Karpas-422 (cell line): ENCODE measurements around the gene ZNFX1. TPM values are rescaled to one million over a fixed set of nuclear protein-coding genes. Genes with fewer than 3 reads are reported as not detected.

Experiments used
- DNase-seq: peaks from one replicate; pipeline ENCODE4 v3.0.0-alpha.2; 2015
- H2AFZ ChIP-seq: fragments of 200-600 bp; sonication (generic); 2 replicates; pipeline ENCODE4 v1.6.1; 2014; ENCODE audit warnings: antibody characterized with exemption, low read length, mixed read lengths
- H3K27ac ChIP-seq: fragments of 200-600 bp; sonication (generic); 2 replicates; pipeline ENCODE4 v1.5.1; 2014; ENCODE audit warnings: mild to moderate bottlenecking, low read length, moderate library complexity
- H3K27me3 ChIP-seq: fragments of 200-600 bp; sonication (generic); 2 replicates; pipeline ENCODE4 v1.6.1; 2014; ENCODE audit warnings: low read length, mixed read lengths
- H3K36me3 ChIP-seq: fragments of 200-600 bp; sonication (generic); 2 replicates; pipeline ENCODE4 v1.6.1; 2014; ENCODE audit warnings: low read length, mixed read lengths; ENCODE audit not compliant: insufficient read depth
- H3K4me1 ChIP-seq: fragments of 200-600 bp; sonication (generic); 2 replicates; pipeline ENCODE4 v1.6.1; 2014; ENCODE audit warnings: mild to moderate bottlenecking, low read length, mixed read lengths
- H3K4me2 ChIP-seq: fragments of 200-600 bp; sonication (generic); 2 replicates; pipeline ENCODE4 v1.6.1; 2014; ENCODE audit warnings: low read length, low read depth, mild to moderate bottlenecking; ENCODE audit not compliant: poor library complexity, severe bottlenecking
- H3K4me3 ChIP-seq: fragments of 200-600 bp; sonication (generic); 2 replicates; pipeline ENCODE4 v1.5.1; 2014; ENCODE audit warnings: mild to moderate bottlenecking, antibody characterized with exemption, low read length, mixed read lengths
- H3K79me2 ChIP-seq: fragments of 200-600 bp; sonication (generic); 2 replicates; pipeline ENCODE4 v1.6.1; 2014; ENCODE audit warnings: mild to moderate bottlenecking, low read length, mixed read lengths
- H3K9ac ChIP-seq: fragments of 200-600 bp; sonication (generic); 2 replicates; pipeline ENCODE4 v1.6.0; 2014; ENCODE audit warnings: low read length
- H3K9me2 ChIP-seq: fragments of 200-600 bp; sonication (generic), shearing (Covaris generic); replicated peaks from 2 replicates; pipeline ENCODE4 v1.6.0; 2014; ENCODE audit warnings: mild to moderate bottlenecking, low read length, moderate library complexity; ENCODE audit not compliant: insufficient read depth
- H3K9me3 ChIP-seq: fragments of 300-700, 200-600 bp; sonication (generic); 2 replicates; pipeline ENCODE4 v1.6.1; 2014; ENCODE audit warnings: low read length, mixed read lengths
- H4K20me1 ChIP-seq: fragments of 200-600 bp; sonication (generic); 2 replicates; pipeline ENCODE4 v1.6.1; 2014; ENCODE audit warnings: mild to moderate bottlenecking, antibody characterized with exemption, low read length, low read depth; ENCODE audit not compliant: insufficient read depth
- total RNA-seq: library from RNA; depleted of rRNA; stranded (reverse); fragments of >200 nt; shearing (Covaris generic); gene quantifications from 2 replicates; pipeline ENCODE4 v1.2.3, GENCODE V29; 2014; ENCODE audit warnings: low replicate concordance

Gene ZNFX1
- total RNA-seq, 1 experiment from 2014 or later: 21.7 TPM

GRCh38 chr20:49259799-49260198, 18.1 kb downstream of the ZNFX1 start:
- H3K36me3 ChIP-seq: peaks cover 57% of the 10 kb centered on the region

GRCh38 chr20:49259284-49259683, 18.6 kb downstream of the ZNFX1 start:
- DNase-seq: no peak
- Histone ChIP-seq H3K79me2 (peaks cover 11% of the 10 kb centered on the region; the same call in 1 of the 2 replicates), H3K27me3 (no peaks in the 10 kb centered on the region), H4K20me1 (no peaks in the 10 kb centered on the region; the same call in 1 of the 2 replicates), H3K9me3 (no peaks in the 10 kb centered on the region), H3K27ac (no peak overlapping the region), H3K4me1 (no peaks in the 10 kb centered on the region), H3K4me2 (no peak overlapping the region), H3K36me3 (peaks cover 57% of the 10 kb centered on the region), H3K9me2 (no peaks in the 10 kb centered on the region), H3K9ac (no peak overlapping the region), H3K4me3 (no peak overlapping the region), H2AFZ (no peak overlapping the region)

More at GRCh38 chr20:49259799-49260198, 18.1 kb downstream of the ZNFX1 start:
- H3K9ac ChIP-seq: no peak overlapping the region
- H2AFZ ChIP-seq: no peak overlapping the region
- H4K20me1 ChIP-seq: no peaks in the 10 kb centered on the region; the same call in 1 of the 2 replicates
- H3K4me2 ChIP-seq: no peak overlapping the region
- no peak overlapping the region for H3K4me3 ChIP-seq
- H3K9me3 ChIP-seq: no peaks in the 10 kb centered on the region
- no peak overlapping the region for H3K27ac ChIP-seq
- H3K79me2 ChIP-seq: peaks cover 16% of the 10 kb centered on the region; the same call in 1 of the 2 replicates
- H3K9me2 ChIP-seq: no peaks in the 10 kb centered on the region
- H3K27me3 ChIP-seq: no peaks in the 10 kb centered on the region
- DNase-seq: no peak
- H3K4me1 ChIP-seq: no peaks in the 10 kb centered on the region

- Histone ChIP-seq H3K4me2 (no peak overlapping the region), H3K27ac (no peak overlapping the region), H4K20me1 (no peaks in the 10 kb centered on the region; the same call in 1 of the 2 replicates), H3K36me3 (peaks cover 55% of the 10 kb centered on the region), H3K4me3 (no peak overlapping the region), H3K27me3 (no peaks in the 10 kb centered on the region), H3K4me1 (no peaks in the 10 kb centered on the region), H3K79me2 (peaks cover 7% of the 10 kb centered on the region; the same call in 1 of the 2 replicates), H3K9me2 (no peaks in the 10 kb centered on the region), H2AFZ (no peak overlapping the region), H3K9me3 (no peaks in the 10 kb centered on the region), H3K9ac (no peak overlapping the region)
- DNase-seq: no peak
Observed at GRCh38 chr20:49256261-49256660, 21.6 kb downstream of the ZNFX1 start.

- H3K4me2 ChIP-seq: no peak overlapping the region
- no peaks in the 10 kb centered on the region for H3K79me2 ChIP-seq
- H3K4me3 ChIP-seq: no peak overlapping the region
- DNase-seq: no peak
- H4K20me1 ChIP-seq: no peaks in the 10 kb centered on the region
- peaks cover 42% of the 10 kb centered on the region for H3K36me3 ChIP-seq
- H3K27ac ChIP-seq: no peak overlapping the region
- H3K9ac ChIP-seq: no peak overlapping the region
- no peak overlapping the region for H2AFZ ChIP-seq
- H3K27me3 ChIP-seq: no peaks in the 10 kb centered on the region
- no peaks in the 10 kb centered on the region for H3K9me2 ChIP-seq
- H3K9me3 ChIP-seq: no peaks in the 10 kb centered on the region
- H3K4me1 ChIP-seq: no peaks in the 10 kb centered on the region
Observed at GRCh38 chr20:49252556-49253350, 25.1 kb downstream of the ZNFX1 start.

- H4K20me1 ChIP-seq: peaks cover 5% of the 10 kb centered on the region; the same call in 1 of the 2 replicates
- no peak overlapping the region for H2AFZ ChIP-seq
- no peaks in the 10 kb centered on the region for H3K27me3 ChIP-seq
Observed at GRCh38 chr20:49248879-49249665, 28.8 kb downstream of the ZNFX1 start.

GRCh38 chr20:49248301-49248700, 29.6 kb downstream of the ZNFX1 start:
- H2AFZ ChIP-seq: no peak overlapping the region
- no peak for DNase-seq
- H3K27ac ChIP-seq: no peak overlapping the region
- no peaks in the 10 kb centered on the region for H3K9me3 ChIP-seq
- no peaks in the 10 kb centered on the region for H3K79me2 ChIP-seq
- peaks cover 42% of the 10 kb centered on the region for H3K36me3 ChIP-seq
- H3K4me2 ChIP-seq: no peak overlapping the region
- H3K4me3 ChIP-seq: no peak overlapping the region
- H4K20me1 ChIP-seq: peaks cover 5% of the 10 kb centered on the region; the same call in 1 of the 2 replicates
- H3K9me2 ChIP-seq: no peaks in the 10 kb centered on the region
- H3K27me3 ChIP-seq: no peaks in the 10 kb centered on the region
- no peaks in the 10 kb centered on the region for H3K4me1 ChIP-seq
- H3K9ac ChIP-seq: no peak overlapping the region

More at GRCh38 chr20:49248879-49249665, 28.8 kb downstream of the ZNFX1 start:
- Histone ChIP-seq H3K4me3 (no peak overlapping the region), H3K4me2 (no peak overlapping the region), H3K27ac (no peak overlapping the region), H3K9me3 (no peaks in the 10 kb centered on the region), H3K36me3 (peaks cover 36% of the 10 kb centered on the region), H3K4me1 (no peaks in the 10 kb centered on the region), H3K79me2 (no peaks in the 10 kb centered on the region), H3K9me2 (no peaks in the 10 kb centered on the region), H3K9ac (no peak overlapping the region)
- DNase-seq: no peak

- Histone ChIP-seq H4K20me1 (peaks cover 5% of the 10 kb centered on the region; the same call in 1 of the 2 replicates), H3K27me3 (no peaks in the 10 kb centered on the region), H3K9me2 (no peaks in the 10 kb centered on the region), H3K4me3 (no peak overlapping the region), H3K27ac (no peak overlapping the region), H3K36me3 (peaks cover 37% of the 10 kb centered on the region), H3K79me2 (no peaks in the 10 kb centered on the region), H3K9me3 (no peaks in the 10 kb centered on the region), H3K9ac (no peak overlapping the region), H2AFZ (no peak overlapping the region), H3K4me2 (no peak overlapping the region), H3K4me1 (no peaks in the 10 kb centered on the region)
- DNase-seq: no peak
Observed at GRCh38 chr20:49247792-49248191, 30.1 kb downstream of the ZNFX1 start.

GRCh38 chr20:49247169-49247723, 30.6 kb downstream of the ZNFX1 start:
- Histone ChIP-seq H3K4me3 (no peak overlapping the region), H2AFZ (no peak overlapping the region), H3K9me3 (no peaks in the 10 kb centered on the region), H3K4me1 (no peaks in the 10 kb centered on the region), H3K36me3 (peaks cover 37% of the 10 kb centered on the region; the same call in 1 of the 2 replicates), H3K9ac (no peak overlapping the region), H3K27me3 (no peaks in the 10 kb centered on the region), H3K9me2 (no peaks in the 10 kb centered on the region), H3K4me2 (no peak overlapping the region), H3K79me2 (no peaks in the 10 kb centered on the region), H4K20me1 (peaks cover 5% of the 10 kb centered on the region; the same call in 1 of the 2 replicates), H3K27ac (no peak overlapping the region)
- DNase-seq: no peak
